Thoracic aorta (tissue), 2 donors: Measurements from ENCODE around the gene AP5Z1. TPM values are rescaled to one million over a fixed set of nuclear protein-coding genes. Genes with fewer than 3 reads are reported as not detected.
A peak's percentile ranks its signal among the peaks of the same experiment; 100 is the strongest.

ENCODE experiments used
- ATAC-seq: fragments of 150-250 bp; one replicate; pipeline ENCODE4 v1.8.0; 2017; ENCODE audit warnings: low read depth; ENCODE audit not compliant: insufficient number of reproducible peaks, low FRiP score
- DNase-seq: peaks from one replicate; pipeline ENCODE4 v3.0.0-alpha.2; 2020; ENCODE audit warnings: low spot score
- H3K27ac ChIP-seq, 2 donors: fragments of 200-600 bp; sonication (generic); 1 replicate in 1 of 2; 2 replicates in 1 of 2; pipeline ENCODE4 v1.5.1; 2016; ENCODE audit warnings: mild to moderate bottlenecking in 2 of 2, moderate library complexity in 2 of 2
- H3K27me3 ChIP-seq: fragments of 200-600 bp; sonication (generic); replicated peaks from 2 replicates; pipeline ENCODE4 v1.6.0; 2016; ENCODE audit warnings: mild to moderate bottlenecking; ENCODE audit not compliant: insufficient read depth
- H3K36me3 ChIP-seq: fragments of 200-600 bp; sonication (generic); one replicate; pipeline ENCODE4 v1.5.1; 2016
- H3K4me1 ChIP-seq, 2 donors: fragments of 200-600 bp; sonication (generic); 1 replicate in 1 of 2; 2 replicates in 1 of 2; pipeline versions ENCODE4 v1.5.1 to v1.6.0; 2016; ENCODE audit warnings: low read depth in 2 of 2, mild to moderate bottlenecking in 1 of 2; ENCODE audit not compliant: control insufficient read depth in 1 of 2
- H3K4me3 ChIP-seq: fragments of 200-600 bp; sonication (generic); 2 replicates; pipeline ENCODE4 v1.5.1; 2016; ENCODE audit warnings: mild to moderate bottlenecking
- H3K9me3 ChIP-seq: fragments of 200-600 bp; sonication (generic); 2 replicates; pipeline ENCODE4 v1.5.1; 2016
- CTCF ChIP-seq: fragments of 200-600 bp; sonication (generic); IDR thresholded peaks from one replicate; pipeline ENCODE4 v1.5.1; 2019; ENCODE audit warnings: antibody characterized with exemption
- total RNA-seq, 2 donors: library from RNA; depleted of rRNA; stranded (reverse); fragments of >200 nt; gene quantifications; one replicate each; pipeline versions ENCODE4 v1.1.0 to v1.2.3, GENCODE V29; 2016

AP5Z1 gene
- total RNA-seq, 2 donors from 2014 or later = 40.3 to 42.0 TPM

GRCh38 chr7:4823441-4824119 lies 48.2 kb downstream of the AP5Z1 start:
- ATAC-seq (no peak), DNase-seq (no peak)
- H3K4me1 ChIP-seq = peaks cover 5 to 14% of the 10 kb centered on the region in 2 donors

GRCh38 chr7:4824120-4824775 lies 48.8 kb downstream of the AP5Z1 start:
- no peak for ATAC-seq
- Histone ChIP-seq H3K27me3 (no peaks in the 10 kb centered on the region), H3K4me1 (peaks cover 5 to 13% of the 10 kb centered on the region in 2 donors), H3K9me3 (no peaks in the 10 kb centered on the region), H3K4me3 (no peak overlapping the region), H3K36me3 (no peaks in the 10 kb centered on the region), H3K27ac (no peak overlapping the region)
- no peak for DNase-seq
- TF ChIP-seq CTCF = no peak

More at GRCh38 chr7:4823441-4824119, 48.2 kb downstream of the AP5Z1 start:
- Histone ChIP-seq H3K4me3 (no peak overlapping the region), H3K9me3 (no peaks in the 10 kb centered on the region), H3K36me3 (no peaks in the 10 kb centered on the region), H3K27me3 (no peaks in the 10 kb centered on the region), H3K27ac (no peak overlapping the region)
- no peak for TF ChIP-seq CTCF

GRCh38 chr7:4825081-4825480 lies 49.7 kb downstream of the AP5Z1 start:
- H3K27me3 ChIP-seq = no peaks in the 10 kb centered on the region
- no peak for DNase-seq
- no peak for ATAC-seq
- H3K9me3 ChIP-seq = no peaks in the 10 kb centered on the region
- H3K36me3 ChIP-seq = no peaks in the 10 kb centered on the region
- peaks cover 4 to 5% of the 10 kb centered on the region in 2 donors for H3K4me1 ChIP-seq
- H3K27ac ChIP-seq = no peak overlapping the region
- no peak for TF ChIP-seq CTCF
- H3K4me3 ChIP-seq = no peak overlapping the region

GRCh38 chr7:4828720-4829383 lies 53.4 kb downstream of the AP5Z1 start:
- no peak overlapping the region for H3K27ac ChIP-seq
- no peaks in the 10 kb centered on the region for H3K4me1 ChIP-seq
- no peaks in the 10 kb centered on the region for H3K27me3 ChIP-seq
- no peak for TF ChIP-seq CTCF
- ATAC-seq (no peak), DNase-seq (no peak)
- no peak overlapping the region for H3K4me3 ChIP-seq
- no peaks in the 10 kb centered on the region for H3K9me3 ChIP-seq
- no peaks in the 10 kb centered on the region for H3K36me3 ChIP-seq

- DNase-seq = no peak
- Histone ChIP-seq H3K36me3 (no peaks in the 10 kb centered on the region), H3K27me3 (no peaks in the 10 kb centered on the region), H3K27ac (no peak overlapping the region), H3K9me3 (no peaks in the 10 kb centered on the region), H3K4me3 (no peak overlapping the region), H3K4me1 (no peaks in the 10 kb centered on the region)
- peak; percentile 61 for TF ChIP-seq CTCF
- ATAC-seq = no peak
Observed at GRCh38 chr7:4830176-4830575, 54.8 kb downstream of the AP5Z1 start.
